Panc1 (cell line): Measurements from ENCODE around the gene SMCR8. TPM values are rescaled to one million over a fixed set of nuclear protein-coding genes. Genes with fewer than 3 reads are reported as not detected.

Source experiments
- ATAC-seq: fragments of 200-7000 bp; cut with Tn5 transposase; 2 replicates; pipeline ENCODE4 v1.9.1; 2020; ENCODE audit warnings: mild to moderate bottlenecking, moderate library complexity
- BruUV-seq: library from RNA; stranded (reverse); fragments of 400-500 nt; replicated peaks from 2 replicates; lab custom pipeline; 2021; lab: Mats Ljungman, UMichigan
- CTCF ChIA-PET: fragments of 300-600 bp; sonication (Branson Sonifier 250); formaldehyde crosslinking; loops from one replicate; lab custom pipeline; 2022; ENCODE audit warnings: antibody characterized with exemption; lab: Charles Lee
- POLR2A ChIA-PET: fragments of 300-600 bp; sonication (Branson Sonifier 250); formaldehyde crosslinking; loops from one replicate; lab custom pipeline; 2022; ENCODE audit warnings: antibody characterized with exemption; lab: Charles Lee
- DNase-seq: peaks from one replicate; pipeline ENCODE4 v3.0.0-alpha.2; 2010; ENCODE audit warnings: low read depth, low spot score
- H3K27ac ChIP-seq: 2 replicates; pipeline ENCODE4 v1.5.1; 2011; ENCODE audit warnings: mild to moderate bottlenecking, low read length, inconsistent platforms
- H3K27me3 ChIP-seq: fragments of 200-500 bp; sonication (Bioruptor generic); 2 replicates; pipeline ENCODE4 v1.6.0; 2014; ENCODE audit warnings: low read length, inconsistent platforms; ENCODE audit not compliant: control insufficient read depth, insufficient read depth
- H3K36me3 ChIP-seq: fragments of 200-500 bp; sonication (Bioruptor generic); 2 replicates; pipeline ENCODE4 v1.5.1; 2014; ENCODE audit warnings: inconsistent platforms, mild to moderate bottlenecking, low read length, moderate library complexity; ENCODE audit not compliant: control insufficient read depth, insufficient read depth
- H3K4me1 ChIP-seq: 2 replicates; pipeline ENCODE4 v1.5.1; 2011; ENCODE audit warnings: inconsistent platforms, mild to moderate bottlenecking, low read length, moderate library complexity; ENCODE audit not compliant: control insufficient read depth, insufficient read depth
- H3K4me3 ChIP-seq, 2 experiments: 2 replicates each; pipeline ENCODE4 v1.5.1; 2011 to 2012; ENCODE audit warnings: low read depth in 2 of 2, low read length in 2 of 2, mild to moderate bottlenecking in 2 of 2, inconsistent platforms in 1 of 2, moderate library complexity in 1 of 2
- H3K9me3 ChIP-seq: fragments of 200-500 bp; sonication (Bioruptor generic); 2 replicates; pipeline ENCODE4 v1.5.1; 2014; ENCODE audit warnings: low read depth, mild to moderate bottlenecking, inconsistent platforms, low read length, moderate library complexity; ENCODE audit not compliant: control insufficient read depth, insufficient read depth
- POLR2AphosphoS5 ChIP-seq: IDR thresholded peaks from 2 replicates; pipeline ENCODE4 v1.6.1; 2012; ENCODE audit warnings: mild to moderate bottlenecking, low read depth, low read length, moderate library complexity
- SIN3A ChIP-seq: IDR thresholded peaks from 2 replicates; pipeline ENCODE4 v1.6.1; 2012; ENCODE audit warnings: low read depth, mild to moderate bottlenecking, low read length, moderate library complexity, borderline replicate concordance; ENCODE audit not compliant: insufficient read depth
- TCF7L2 ChIP-seq: IDR thresholded peaks from 2 replicates; pipeline ENCODE4 v1.6.1; 2011; ENCODE audit warnings: mild to moderate bottlenecking, low read depth, low read length, inconsistent platforms
- in situ Hi-C: cut with HindIII; loops from 2 replicates; pipeline ENCODE4 v1.10.0; 2016; ENCODE audit warnings: low sequenced_read_pairs, low pct_unique_long_range_greater_than_20kb
- intact Hi-C: fragments of 100-400 bp; cut with micrococcal nuclease; formaldehyde crosslinking; loops from one replicate; pipeline ENCODE4 v1.10.0; 2022; ENCODE audit not compliant: unreplicated experiment
- total RNA-seq: library from RNA; stranded (reverse); gene quantifications from one replicate; pipeline ENCODE4 v1.2.1, GENCODE V29; 2021; ENCODE audit not compliant: unreplicated experiment
- TF ChIP-seq, protein P1 (sequence below), 2 experiments: IDR thresholded peaks; 2 replicates each; pipeline ENCODE4 v1.6.1; 2011 to 2012; ENCODE audit warnings: low read depth in 2 of 2, control low read depth in 1 of 2, low read length in 1 of 2, mild to moderate bottlenecking in 1 of 2, moderate library complexity in 1 of 2; ENCODE audit not compliant: insufficient read depth in 1 of 2
- TF ChIP-seq, protein P2 (sequence below): fragments of 450-650 bp; IDR thresholded peaks from 2 replicates; pipeline ENCODE4 v1.5.1; 2017; ENCODE audit warnings: mild to moderate bottlenecking

SMCR8 gene
- total RNA-seq, 1 experiment from 2014 or later, result 24.9 TPM

- no peaks in the 10 kb centered on the region for H3K27me3 ChIP-seq
- TF ChIP-seq, protein P1, sequence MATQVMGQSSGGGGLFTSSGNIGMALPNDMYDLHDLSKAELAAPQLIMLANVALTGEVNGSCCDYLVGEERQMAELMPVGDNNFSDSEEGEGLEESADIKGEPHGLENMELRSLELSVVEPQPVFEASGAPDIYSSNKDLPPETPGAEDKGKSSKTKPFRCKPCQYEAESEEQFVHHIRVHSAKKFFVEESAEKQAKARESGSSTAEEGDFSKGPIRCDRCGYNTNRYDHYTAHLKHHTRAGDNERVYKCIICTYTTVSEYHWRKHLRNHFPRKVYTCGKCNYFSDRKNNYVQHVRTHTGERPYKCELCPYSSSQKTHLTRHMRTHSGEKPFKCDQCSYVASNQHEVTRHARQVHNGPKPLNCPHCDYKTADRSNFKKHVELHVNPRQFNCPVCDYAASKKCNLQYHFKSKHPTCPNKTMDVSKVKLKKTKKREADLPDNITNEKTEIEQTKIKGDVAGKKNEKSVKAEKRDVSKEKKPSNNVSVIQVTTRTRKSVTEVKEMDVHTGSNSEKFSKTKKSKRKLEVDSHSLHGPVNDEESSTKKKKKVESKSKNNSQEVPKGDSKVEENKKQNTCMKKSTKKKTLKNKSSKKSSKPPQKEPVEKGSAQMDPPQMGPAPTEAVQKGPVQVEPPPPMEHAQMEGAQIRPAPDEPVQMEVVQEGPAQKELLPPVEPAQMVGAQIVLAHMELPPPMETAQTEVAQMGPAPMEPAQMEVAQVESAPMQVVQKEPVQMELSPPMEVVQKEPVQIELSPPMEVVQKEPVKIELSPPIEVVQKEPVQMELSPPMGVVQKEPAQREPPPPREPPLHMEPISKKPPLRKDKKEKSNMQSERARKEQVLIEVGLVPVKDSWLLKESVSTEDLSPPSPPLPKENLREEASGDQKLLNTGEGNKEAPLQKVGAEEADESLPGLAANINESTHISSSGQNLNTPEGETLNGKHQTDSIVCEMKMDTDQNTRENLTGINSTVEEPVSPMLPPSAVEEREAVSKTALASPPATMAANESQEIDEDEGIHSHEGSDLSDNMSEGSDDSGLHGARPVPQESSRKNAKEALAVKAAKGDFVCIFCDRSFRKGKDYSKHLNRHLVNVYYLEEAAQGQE (IDR thresholded peaks at IDR 0.05; ENCODE audit: insufficient read depth in 1 of 2, low read depth in 2 of 2, low read length in 1 of 2), result no peak
- TF ChIP-seq SIN3A (no peak), POLR2AphosphoS5 (no peak)
- no TSS peak for BruUV-seq
These were observed 898 bp upstream of the SMCR8 start for GRCh38 chr17:18314059-18314730.

DNA sequence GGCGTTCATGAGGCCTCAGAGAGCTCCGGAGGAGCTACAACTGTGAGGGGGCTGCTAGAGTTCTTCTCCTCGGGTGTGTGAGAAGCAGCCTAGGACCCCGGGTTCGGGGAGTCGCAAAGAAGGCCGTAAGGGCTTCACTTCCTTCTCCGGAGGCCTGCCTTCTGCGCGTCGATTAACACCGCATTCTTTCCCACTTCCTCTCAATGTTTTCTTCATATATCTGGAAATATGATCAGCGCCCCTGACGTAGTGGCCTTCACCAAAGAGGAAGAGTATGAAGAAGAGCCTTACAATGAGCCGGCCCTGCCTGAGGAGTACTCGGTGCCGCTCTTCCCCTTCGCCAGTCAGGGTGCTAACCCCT is 449 bp downstream of the SMCR8 start:
- H3K36me3 ChIP-seq, result peaks cover 2% of the 10 kb centered on the region
- no peaks in the 10 kb centered on the region for H3K9me3 ChIP-seq
- POLR2A ChIA-PET, result no interaction called here
- intact Hi-C loops (no loop called here), in situ Hi-C loops (no loop called here)
- ATAC-seq, result no peak
- TSS peak; percentile 81 for BruUV-seq
- peak overlapping the region; percentile 74 to 96 for H3K4me3 ChIP-seq
- CTCF ChIA-PET, result no interaction called here
- no peak for DNase-seq
- peaks cover 23% of the 10 kb centered on the region for H3K4me1 ChIP-seq
- no peaks in the 10 kb centered on the region for H3K27me3 ChIP-seq
- TF ChIP-seq POLR2AphosphoS5, result no peak
- TF ChIP-seq, protein P1 (IDR thresholded peaks at IDR 0.05; ENCODE audit: insufficient read depth in 1 of 2, low read depth in 2 of 2, low read length in 1 of 2), result no peak
- TF ChIP-seq TCF7L2, result no peak
- TF ChIP-seq SIN3A, result no peak
- TF ChIP-seq, protein P2, sequence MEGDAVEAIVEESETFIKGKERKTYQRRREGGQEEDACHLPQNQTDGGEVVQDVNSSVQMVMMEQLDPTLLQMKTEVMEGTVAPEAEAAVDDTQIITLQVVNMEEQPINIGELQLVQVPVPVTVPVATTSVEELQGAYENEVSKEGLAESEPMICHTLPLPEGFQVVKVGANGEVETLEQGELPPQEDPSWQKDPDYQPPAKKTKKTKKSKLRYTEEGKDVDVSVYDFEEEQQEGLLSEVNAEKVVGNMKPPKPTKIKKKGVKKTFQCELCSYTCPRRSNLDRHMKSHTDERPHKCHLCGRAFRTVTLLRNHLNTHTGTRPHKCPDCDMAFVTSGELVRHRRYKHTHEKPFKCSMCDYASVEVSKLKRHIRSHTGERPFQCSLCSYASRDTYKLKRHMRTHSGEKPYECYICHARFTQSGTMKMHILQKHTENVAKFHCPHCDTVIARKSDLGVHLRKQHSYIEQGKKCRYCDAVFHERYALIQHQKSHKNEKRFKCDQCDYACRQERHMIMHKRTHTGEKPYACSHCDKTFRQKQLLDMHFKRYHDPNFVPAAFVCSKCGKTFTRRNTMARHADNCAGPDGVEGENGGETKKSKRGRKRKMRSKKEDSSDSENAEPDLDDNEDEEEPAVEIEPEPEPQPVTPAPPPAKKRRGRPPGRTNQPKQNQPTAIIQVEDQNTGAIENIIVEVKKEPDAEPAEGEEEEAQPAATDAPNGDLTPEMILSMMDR, result no peak
- H3K27ac ChIP-seq, result peak overlapping the region; percentile 85

More at GRCh38 chr17:18314059-18314730, 898 bp upstream of the SMCR8 start:
- DNase-seq, result no peak
- ChIA-PET CTCF (no interaction called here), POLR2A (no interaction called here)
- Histone ChIP-seq H3K4me1 (peaks cover 23% of the 10 kb centered on the region), H3K9me3 (no peaks in the 10 kb centered on the region), H3K27ac (peak overlapping the region; percentile 85), H3K36me3 (peaks cover 2% of the 10 kb centered on the region), H3K4me3 (peak overlapping the region; percentile 74 to 96)
- intact Hi-C loops (no loop called here), in situ Hi-C loops (no loop called here)
- no peak for ATAC-seq
